Urothelium cell line (cell line): ENCODE measurements around the gene ZZZ3.
"Not testable (repeated sequence)": the region's sequence is repeated elsewhere in the genome, so short reads cannot be mapped to it uniquely, and the experiment has no call there.

Source experiments
- DNase-seq: peaks from one replicate; pipeline ENCODE4 v3.0.0; 2011; ENCODE audit warnings: low spot score, mixed read lengths
- FAIRE-seq: peaks from 2 replicates; lab custom pipeline; 2011; peaks lifted over from hg19 to GRCh38; lab: Jason Lieb, UNC

Gene ZZZ3

GRCh38 chr1:77671836-77672235 is 10.6 kb downstream of the ZZZ3 start:
- FAIRE-seq (no peak), DNase-seq (no peak)

- DNase-seq, result no peak
- no peak for FAIRE-seq
These were observed 12.1 kb downstream of the ZZZ3 start for GRCh38 chr1:77670330-77670729.

- DNase-seq (no peak), FAIRE-seq (no peak)
These were observed 13.5 kb downstream of the ZZZ3 start for GRCh38 chr1:77668924-77669449.

DNA sequence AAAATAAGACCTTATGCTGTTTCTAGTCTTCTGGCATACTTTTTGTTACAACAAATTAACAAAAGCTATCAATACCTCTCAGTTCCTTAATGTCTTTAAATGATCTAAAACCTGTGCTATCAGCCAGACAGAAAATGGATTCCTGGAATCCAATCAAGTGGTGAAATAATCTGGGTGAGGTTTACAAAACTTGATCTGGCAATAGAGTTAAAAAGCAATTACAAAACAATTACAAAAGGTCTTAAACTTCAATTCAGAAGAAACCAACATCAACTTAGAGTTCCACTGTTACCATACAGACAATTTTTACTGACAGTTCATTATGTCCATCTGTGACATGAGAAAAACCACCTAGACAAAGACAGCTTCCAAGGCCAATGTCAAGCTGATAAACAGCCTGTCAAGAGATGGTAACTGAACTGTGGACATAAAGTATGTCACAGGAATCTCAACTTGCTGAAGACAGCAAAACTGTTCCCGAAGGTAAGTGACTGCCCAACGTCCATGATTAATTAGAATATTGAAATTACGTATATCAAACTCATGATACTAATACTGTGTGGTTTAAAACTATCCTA is 17.4 kb downstream of the ZZZ3 start:
- no peak for DNase-seq
- FAIRE-seq, result no peak

DNA sequence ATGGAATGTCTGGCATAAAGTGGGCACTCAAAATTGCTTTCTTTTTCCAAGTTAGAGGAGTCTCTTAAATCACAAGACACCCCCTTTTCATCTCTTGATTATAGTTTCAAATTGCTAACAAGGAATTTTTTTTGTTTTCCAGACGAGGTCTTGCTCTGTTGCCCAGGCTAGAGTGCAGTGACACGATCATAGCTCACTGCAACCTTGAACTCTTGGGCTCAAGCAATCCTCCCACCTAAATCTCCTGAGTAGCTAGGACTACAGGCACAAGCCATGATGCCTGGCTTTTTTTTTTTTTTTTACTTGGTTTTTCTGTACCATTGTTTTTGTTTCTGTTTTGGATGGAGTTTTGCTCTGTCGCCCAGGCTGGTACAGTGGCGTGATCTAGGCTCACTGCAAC is 20.8 kb downstream of the ZZZ3 start:
- DNase-seq, result no peak
- no peak for FAIRE-seq

DNA sequence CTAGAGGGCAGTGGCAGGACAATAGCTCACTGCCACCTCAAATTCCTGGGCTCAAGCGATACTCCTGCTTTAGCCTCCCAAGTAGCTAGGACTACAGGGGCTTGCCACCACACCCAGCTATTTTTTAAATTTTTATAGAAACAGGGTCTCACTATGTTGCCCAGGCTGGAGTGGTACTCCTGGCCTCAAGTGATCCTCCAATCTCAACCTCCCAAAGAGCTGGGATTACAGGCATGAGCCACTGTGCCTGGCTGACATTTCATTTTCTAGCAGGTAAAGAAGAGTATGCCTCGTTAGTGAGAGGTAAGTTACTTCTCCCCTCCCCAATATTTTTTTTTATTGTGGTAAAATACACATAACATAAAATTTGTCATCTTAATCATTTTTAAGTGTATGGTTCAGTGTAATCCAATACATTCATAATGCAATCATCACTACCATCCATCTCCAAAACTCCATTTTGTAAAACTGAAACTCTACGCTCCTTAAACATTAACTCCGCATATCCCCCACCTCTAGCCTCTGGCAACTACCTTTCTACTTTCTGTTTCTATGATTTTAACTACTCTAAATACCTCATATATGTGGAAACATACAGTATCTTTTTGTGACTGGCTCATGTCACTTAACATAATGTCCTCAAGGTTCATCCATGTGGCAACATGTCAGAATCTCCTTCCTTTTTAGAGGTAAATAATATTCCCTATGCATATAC is 22.4 kb downstream of the ZZZ3 start:
- FAIRE-seq (no peak), DNase-seq (no peak)

DNA sequence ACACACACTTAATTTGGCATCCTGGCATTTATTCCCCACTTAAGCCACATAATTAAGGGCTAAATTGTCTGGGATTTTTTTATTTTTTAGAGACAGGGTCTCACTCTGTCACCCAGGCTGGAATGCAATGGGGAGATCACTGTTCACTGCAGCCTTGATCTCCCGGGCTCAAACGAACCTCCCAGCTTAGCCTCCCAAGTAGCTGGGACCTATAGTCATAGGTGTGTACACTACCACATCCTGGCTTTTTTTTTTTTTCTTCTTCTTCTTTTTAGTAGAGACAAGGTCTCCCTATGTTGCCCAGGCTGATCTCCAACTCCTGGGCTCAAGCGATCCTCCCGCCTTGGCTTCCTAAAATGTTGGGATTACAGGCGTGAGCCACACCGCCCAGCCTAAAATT is 24.2 kb downstream of the ZZZ3 start:
- FAIRE-seq (no peak), DNase-seq (no peak)

DNA sequence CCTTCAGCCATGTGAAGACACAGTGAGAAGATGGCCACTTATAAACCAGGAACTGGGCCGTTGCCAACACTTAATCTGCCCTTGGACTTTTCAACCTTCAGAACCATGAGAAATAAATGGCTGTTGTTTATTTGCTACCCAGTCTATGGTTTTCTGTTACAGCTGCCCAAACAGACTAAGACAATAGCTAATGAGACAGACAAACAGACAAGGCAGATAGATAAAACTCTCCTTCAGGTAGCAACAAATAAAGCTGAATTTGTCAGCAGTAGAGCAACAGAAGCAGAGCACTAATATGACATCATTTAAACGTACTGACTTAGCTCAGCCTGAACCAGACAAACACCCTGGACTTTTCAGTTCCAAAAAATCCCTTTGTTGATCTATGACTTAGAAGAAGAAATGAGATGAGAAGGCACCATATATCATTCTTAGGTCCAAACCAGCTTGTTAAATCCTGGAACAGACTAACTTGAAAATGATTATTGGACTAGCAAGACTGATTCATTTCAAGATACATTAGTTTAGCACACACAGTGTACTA is 27.0 kb downstream of the ZZZ3 start:
- no peak for DNase-seq

DNA sequence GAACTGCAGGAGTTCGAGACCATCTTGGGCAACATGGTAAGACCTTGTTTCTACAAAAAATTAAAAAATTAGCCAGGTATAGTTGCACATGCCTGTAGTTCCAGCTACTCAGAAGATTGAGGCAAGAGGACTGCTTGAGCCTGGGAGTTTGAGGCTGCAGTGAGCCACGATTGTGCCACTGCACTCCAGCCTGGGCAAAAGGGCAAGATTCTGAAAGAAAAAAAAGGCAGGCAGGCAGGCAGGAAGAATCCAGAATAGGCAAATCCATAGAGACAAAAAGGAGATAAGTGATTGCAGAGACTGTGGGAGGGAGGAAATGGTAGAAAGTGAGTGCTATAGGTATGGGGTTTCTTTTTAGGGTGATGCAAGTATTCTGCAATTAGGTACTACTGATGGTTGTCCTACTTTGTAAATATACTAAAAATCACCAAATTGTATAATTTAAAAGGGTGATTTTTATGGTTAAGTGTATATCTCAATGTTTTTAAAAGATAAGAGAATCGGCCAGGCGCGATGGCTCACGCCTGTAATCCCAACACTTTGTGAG is 29.4 kb downstream of the ZZZ3 start:
- no peak for FAIRE-seq

More for the DNA sequence above, 27.0 kb downstream of the ZZZ3 start:
- no peak for FAIRE-seq

DNA sequence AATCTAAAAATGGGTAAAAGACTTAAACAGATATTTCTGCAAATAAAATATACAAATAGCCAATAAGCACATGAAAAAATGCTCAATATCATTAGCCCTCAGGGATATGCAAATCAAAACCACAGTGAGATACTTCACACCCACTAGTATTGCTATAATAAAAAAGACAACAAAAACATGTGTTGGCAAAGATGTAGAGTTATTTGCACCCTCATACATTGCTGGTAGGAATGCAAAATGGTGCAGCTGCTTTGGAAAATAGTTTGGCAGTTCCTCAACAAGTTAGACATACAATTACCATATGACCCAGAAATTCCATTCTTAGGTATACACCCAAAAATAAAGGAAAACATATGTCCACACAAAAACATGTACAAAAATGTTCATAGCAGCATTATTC is 30.2 kb downstream of the ZZZ3 start:
- FAIRE-seq, result no peak
- DNase-seq, result no peak

More for the DNA sequence above, 29.4 kb downstream of the ZZZ3 start:
- no peak for DNase-seq

DNA sequence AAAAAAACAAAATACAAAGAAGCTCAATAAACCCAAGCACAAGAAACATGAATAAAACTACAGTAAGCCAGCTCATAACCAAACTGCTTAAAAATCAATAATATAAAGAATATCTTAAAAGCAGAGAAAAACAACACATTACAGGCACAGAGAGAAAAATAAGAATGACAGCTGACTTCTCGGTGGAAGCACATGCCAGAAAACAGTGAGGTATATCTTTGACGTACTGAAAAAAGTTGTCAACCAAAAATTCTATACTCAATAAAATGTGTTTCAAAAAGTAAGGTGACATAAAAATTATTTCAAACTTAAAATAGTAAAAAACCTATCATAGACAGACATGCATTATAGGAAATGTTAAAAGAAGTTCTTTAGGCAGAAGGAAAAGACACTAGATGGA is 33.3 kb downstream of the ZZZ3 start:
- FAIRE-seq, result no peak
- no peak for DNase-seq

DNA sequence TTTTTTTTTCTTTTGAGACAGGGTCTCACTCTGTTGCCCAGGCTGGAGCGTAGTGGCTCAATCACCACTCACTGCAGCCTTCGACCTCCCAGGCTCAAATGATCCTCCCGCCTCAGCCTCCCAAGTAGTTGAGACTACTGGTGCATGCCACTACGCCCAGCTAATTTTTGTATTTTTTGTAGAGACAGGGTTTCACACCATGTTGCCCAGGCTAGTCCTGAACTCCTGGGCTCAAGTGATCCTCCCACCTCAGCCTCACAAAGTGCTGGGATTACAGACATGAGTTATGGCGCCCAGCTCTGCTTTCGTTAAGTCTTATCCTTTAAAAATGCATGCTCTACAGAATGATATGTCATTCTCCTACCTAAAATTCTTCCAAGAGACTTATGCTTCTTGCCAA is 36.2 kb downstream of the ZZZ3 start:
- FAIRE-seq, result not testable (repeated sequence)

GRCh38 chr1:77643456-77643855 is 39.0 kb downstream of the ZZZ3 start:
- DNase-seq, result no peak
- FAIRE-seq, result no peak

More for the DNA sequence above, 36.2 kb downstream of the ZZZ3 start:
- DNase-seq, result not testable (repeated sequence)

DNA sequence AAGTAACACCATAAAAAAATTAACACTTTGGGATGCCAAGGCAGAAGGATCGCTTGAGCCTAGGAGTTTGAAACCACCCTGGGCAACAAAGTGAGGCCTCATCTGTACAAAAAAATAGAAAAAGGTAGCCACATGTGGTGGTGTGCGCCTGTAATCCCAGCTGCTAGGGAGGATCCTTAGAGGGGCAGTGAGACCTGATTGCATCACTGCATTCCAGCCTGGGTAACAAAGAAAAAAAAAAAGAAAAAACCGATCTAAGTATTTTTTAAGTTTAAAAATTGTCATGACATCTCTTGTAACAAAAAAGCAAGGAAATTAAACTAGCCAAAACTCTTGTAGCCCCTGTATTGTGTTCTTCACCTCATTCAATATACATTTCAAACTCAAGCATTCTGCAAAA is 39.5 kb downstream of the ZZZ3 start:
- FAIRE-seq (no peak), DNase-seq (no peak)

DNA sequence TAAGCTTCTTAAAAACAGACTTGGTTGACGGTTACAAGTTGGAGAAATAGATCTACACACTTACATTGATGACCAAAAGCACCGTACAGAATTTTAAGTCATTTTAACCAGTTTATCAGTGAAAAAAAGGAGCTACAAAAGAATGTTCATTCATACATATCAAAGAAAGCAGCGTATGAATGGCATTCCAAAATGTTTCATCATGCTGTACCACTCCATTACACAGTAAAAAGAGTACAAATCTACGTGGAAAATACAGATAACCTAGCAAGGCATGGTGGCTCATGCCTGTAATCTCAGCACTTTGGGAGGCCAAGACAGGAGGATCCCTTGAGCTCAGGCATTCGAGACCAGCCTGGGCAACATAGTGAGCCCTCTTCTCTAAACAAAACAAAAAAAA is 40.3 kb downstream of the ZZZ3 start:
- DNase-seq (no peak), FAIRE-seq (no peak)

- FAIRE-seq (no peak), DNase-seq (no peak)
These were observed 42.8 kb downstream of the ZZZ3 start for GRCh38 chr1:77639557-77640069.

DNA sequence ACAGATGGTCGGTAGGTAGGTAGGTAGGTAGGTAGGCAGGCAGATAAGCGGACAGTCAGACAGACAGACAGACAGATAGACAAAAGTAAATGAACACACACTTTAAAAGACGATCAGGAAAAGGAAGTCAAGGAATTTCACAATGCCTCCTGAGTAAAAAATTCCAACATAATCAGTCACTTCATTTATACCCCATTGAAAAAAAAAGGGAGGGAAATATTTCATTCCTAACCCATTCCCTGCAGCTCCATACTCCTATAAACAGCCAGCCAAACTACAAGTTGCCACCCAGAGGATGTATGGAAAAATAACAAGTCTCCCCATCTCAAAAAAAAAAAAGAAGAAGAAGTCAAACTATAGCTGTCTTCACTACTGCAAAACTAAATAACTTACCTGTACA is 43.4 kb downstream of the ZZZ3 start:
- DNase-seq (peak; percentile 4), FAIRE-seq (no peak)

DNA sequence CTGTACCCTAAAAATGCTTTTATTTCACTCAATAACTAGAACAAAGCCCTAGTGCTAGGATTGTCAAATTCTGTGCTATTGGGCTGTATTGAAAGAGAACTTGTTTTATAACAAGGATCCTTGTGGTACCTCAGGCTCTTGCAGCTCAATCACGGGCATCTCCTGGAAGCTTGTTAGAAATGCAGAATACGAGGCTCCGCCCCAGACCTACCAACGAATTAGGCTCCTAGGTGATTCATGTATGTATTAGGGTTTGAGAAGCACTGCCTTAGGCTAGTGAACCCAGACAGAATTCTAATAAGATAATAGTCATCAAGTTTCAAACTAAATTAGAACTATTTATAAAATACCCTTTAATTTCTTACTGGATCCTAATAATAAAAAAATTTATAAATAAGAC is 45.6 kb downstream of the ZZZ3 start:
- DNase-seq (no peak), FAIRE-seq (no peak)
